Astrocyte of the spinal cord (primary cell): ENCODE results near the gene RCL1.
"Not testable (repeated sequence)": the region's sequence is repeated elsewhere in the genome, so short reads cannot be mapped to it uniquely, and the experiment has no call there.

Source experiments
- DNase-seq: peaks from one replicate; pipeline ENCODE4 v3.0.0; 2011; ENCODE audit warnings: low read depth, low spot score
- H3K4me3 ChIP-seq: 2 replicates; pipeline ENCODE4 v1.5.1; 2011; ENCODE audit warnings: low read depth, mild to moderate bottlenecking, low read length, moderate library complexity
- in situ Hi-C: cut with HindIII; loops from 2 replicates; pipeline ENCODE4 v1.10.0; 2017; ENCODE audit warnings: low sequenced_read_pairs
- TF ChIP-seq, protein P1 (sequence below): IDR thresholded peaks from 2 replicates; pipeline ENCODE4 v1.5.1; 2012; ENCODE audit warnings: low read depth, mild to moderate bottlenecking, low read length, inconsistent platforms

Gene RCL1, protein sequence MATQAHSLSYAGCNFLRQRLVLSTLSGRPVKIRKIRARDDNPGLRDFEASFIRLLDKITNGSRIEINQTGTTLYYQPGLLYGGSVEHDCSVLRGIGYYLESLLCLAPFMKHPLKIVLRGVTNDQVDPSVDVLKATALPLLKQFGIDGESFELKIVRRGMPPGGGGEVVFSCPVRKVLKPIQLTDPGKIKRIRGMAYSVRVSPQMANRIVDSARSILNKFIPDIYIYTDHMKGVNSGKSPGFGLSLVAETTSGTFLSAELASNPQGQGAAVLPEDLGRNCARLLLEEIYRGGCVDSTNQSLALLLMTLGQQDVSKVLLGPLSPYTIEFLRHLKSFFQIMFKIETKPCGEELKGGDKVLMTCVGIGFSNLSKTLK

DNA sequence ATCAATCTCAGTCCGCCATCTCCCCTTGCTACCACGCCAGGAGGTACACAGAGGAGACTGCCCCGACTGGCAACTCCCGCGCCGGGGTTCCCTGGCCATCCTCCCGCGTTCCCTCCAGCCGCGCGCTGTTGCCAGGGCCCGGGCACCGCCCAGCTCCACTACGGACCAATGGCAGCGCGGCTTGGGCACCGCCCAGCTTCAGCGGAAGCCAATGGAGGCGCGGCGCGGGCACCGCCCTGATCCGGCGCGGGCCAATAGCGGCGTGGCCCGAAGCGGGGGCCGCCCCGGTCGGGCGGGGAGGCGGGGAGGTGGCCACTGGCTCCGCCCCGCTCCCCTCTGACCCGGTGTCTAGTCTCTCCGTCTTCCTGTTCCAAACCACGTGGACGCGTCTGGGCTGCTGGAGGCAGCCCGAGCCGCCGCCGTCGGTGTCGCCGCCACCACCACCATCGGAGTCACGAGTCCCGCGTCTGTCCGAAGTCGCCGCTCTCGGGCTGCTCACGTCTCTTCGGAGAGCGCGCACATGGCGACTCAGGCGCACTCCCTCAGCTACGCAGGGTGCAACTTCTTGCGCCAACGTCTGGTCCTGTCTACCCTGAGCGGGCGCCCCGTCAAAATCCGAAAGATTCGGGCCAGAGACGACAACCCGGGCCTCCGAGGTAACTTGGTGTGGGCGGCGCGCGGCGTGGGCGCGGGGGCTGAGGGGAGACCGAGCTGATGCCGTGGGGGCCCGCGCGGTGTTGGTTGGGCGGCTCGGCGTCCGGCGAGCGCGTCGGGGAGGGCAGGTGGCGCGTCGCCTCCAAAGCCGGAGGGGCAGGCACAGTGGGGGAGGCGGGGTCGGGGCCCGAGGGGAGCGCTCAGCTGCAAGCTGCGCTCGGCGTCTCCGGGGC lies at the start of gene RCL1:
TSS of gene RCL1 (plus strand) at position 373 of the 887 bp plus-strand sequence. CDS start at position 521, 148 bp downstream.
- in situ Hi-C loops, result no loop called here
- H3K4me3 ChIP-seq, result peak within 1 kb of the TSS; percentile 79
- DNase-seq, result peak; percentile 96
- TF ChIP-seq, protein P1, sequence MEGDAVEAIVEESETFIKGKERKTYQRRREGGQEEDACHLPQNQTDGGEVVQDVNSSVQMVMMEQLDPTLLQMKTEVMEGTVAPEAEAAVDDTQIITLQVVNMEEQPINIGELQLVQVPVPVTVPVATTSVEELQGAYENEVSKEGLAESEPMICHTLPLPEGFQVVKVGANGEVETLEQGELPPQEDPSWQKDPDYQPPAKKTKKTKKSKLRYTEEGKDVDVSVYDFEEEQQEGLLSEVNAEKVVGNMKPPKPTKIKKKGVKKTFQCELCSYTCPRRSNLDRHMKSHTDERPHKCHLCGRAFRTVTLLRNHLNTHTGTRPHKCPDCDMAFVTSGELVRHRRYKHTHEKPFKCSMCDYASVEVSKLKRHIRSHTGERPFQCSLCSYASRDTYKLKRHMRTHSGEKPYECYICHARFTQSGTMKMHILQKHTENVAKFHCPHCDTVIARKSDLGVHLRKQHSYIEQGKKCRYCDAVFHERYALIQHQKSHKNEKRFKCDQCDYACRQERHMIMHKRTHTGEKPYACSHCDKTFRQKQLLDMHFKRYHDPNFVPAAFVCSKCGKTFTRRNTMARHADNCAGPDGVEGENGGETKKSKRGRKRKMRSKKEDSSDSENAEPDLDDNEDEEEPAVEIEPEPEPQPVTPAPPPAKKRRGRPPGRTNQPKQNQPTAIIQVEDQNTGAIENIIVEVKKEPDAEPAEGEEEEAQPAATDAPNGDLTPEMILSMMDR, result no peak

GRCh38 chr9:4743131-4743875 lies 49.4 kb upstream of the RCL1 start:
- in situ Hi-C loops, result no loop called here
- DNase-seq, result peak; percentile 33
- TF ChIP-seq, protein P1, result no peak
- no peak overlapping the region for H3K4me3 ChIP-seq

GRCh38 chr9:4746278-4747030 lies 46.3 kb upstream of the RCL1 start:
- DNase-seq, result no peak
- in situ Hi-C loops, result no loop called here
- no peak overlapping the region for H3K4me3 ChIP-seq
- TF ChIP-seq, protein P1, result no peak

- TF ChIP-seq, protein P1, result no peak
- in situ Hi-C loops, result no loop called here
- H3K4me3 ChIP-seq, result no peak overlapping the region
- DNase-seq, result no peak
Observed at GRCh38 chr9:4748612-4749011, 44.1 kb upstream of the RCL1 start.

DNA sequence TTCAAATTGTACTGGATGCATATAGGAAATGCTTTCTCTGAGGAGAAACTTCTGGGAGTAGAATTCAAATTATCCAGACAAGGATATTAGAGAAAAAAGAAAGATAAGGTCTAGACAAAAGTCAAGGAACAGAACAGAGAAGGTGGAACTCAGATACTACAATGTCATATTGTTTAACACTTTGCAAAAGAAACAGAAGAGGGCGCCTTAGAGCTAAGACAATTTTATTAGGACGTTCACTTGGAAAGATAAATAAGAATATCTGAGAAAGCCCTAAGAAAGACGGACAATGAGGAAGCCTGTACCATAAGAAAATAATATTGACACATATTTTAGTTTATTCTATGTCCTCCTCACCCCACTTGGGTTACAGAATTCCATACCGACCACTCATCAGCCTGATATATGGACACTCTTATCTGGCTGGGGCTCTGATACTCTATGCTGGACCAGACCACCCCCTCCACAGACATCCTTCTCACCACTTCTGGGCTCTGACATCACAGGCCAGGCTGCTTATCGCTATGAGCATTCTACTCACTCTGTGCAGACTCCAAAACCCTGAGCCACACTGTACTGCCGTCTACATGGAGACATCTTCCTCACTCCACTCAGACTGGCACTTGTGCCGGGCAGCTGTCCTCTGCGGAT lies 42.6 kb upstream of the RCL1 start:
- DNase-seq, result peak; percentile 62
- no peak overlapping the region for H3K4me3 ChIP-seq
- TF ChIP-seq, protein P1, result peak; percentile 60
- in situ Hi-C loops, result no loop called here

DNA sequence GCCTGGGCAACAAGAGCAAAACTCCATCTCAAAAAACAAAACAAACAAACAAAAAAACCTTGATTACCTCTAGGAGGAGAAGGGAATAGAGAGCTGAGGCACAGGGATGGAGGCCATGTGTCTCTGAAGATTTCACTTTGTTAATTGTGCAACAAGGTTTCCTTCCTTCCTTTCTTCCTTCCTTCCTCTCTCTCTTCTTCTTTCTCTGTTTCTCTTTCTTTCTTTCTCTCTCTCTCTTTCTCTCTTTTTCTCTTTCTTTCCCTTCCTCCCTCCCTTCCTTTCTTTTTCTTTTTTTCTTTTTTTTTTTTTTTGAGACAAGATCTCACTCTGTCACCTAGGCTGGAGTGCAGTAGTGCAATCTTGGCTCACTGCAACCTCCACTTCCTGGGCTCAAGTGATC lies 38.2 kb upstream of the RCL1 start:
- DNase-seq, in situ Hi-C loops, H3K4me3 ChIP-seq: not testable (repeated sequence)
